HTR-8/SVneo (cell line): Measurements from ENCODE around the gene EIF3K.
"Not testable (repeated sequence)": the region's sequence is repeated elsewhere in the genome, so short reads cannot be mapped to it uniquely, and the experiment has no call there.

Experiments used
- DNase-seq: peaks from one replicate; pipeline ENCODE4 v3.0.0; 2011; ENCODE audit warnings: low spot score, mixed read lengths; ENCODE audit not compliant: insufficient read length
- FAIRE-seq: peaks from 2 replicates; lab custom pipeline; 2011; peaks lifted over from hg19 to GRCh38; lab: Jason Lieb, UNC

The EIF3K gene

GRCh38 chr19:38618590-38619360, at the start of gene EIF3K:
EIF3K (plus strand) TSS chr19:38619188; CDS start chr19:38619269, 81 bp downstream.
- peak; percentile 94 for FAIRE-seq

GRCh38 chr19:38569368-38569983, 49.5 kb upstream of the EIF3K start:
- DNase-seq, result no peak
- FAIRE-seq, result no peak

More at GRCh38 chr19:38618590-38619360, at the start of gene EIF3K:
- DNase-seq, result peak; percentile 99

- DNase-seq (no peak), FAIRE-seq (no peak)
These were observed 47.3 kb upstream of the EIF3K start for GRCh38 chr19:38571682-38572081.

GRCh38 chr19:38577826-38578225, 41.2 kb upstream of the EIF3K start:
- DNase-seq, result no peak
- FAIRE-seq, result no peak

GRCh38 chr19:38579304-38579703, 39.7 kb upstream of the EIF3K start:
- FAIRE-seq, DNase-seq: not testable (repeated sequence)

GRCh38 chr19:38580080-38580479, 38.9 kb upstream of the EIF3K start:
- no peak for DNase-seq
- no peak for FAIRE-seq

- DNase-seq (no peak), FAIRE-seq (no peak)
These were observed 35.6 kb upstream of the EIF3K start for GRCh38 chr19:38583219-38583984.

- no peak for FAIRE-seq
- DNase-seq, result no peak
These were observed 35.0 kb upstream of the EIF3K start for GRCh38 chr19:38583985-38584305.

GRCh38 chr19:38587562-38587961, 31.4 kb upstream of the EIF3K start:
- no peak for DNase-seq
- no peak for FAIRE-seq

GRCh38 chr19:38588041-38588440, 30.9 kb upstream of the EIF3K start:
- no peak for DNase-seq
- FAIRE-seq, result no peak

GRCh38 chr19:38592940-38593339, 26.0 kb upstream of the EIF3K start:
- DNase-seq (no peak), FAIRE-seq (no peak)

GRCh38 chr19:38596057-38596981, 22.7 kb upstream of the EIF3K start:
- no peak for FAIRE-seq
- DNase-seq, result no peak

- DNase-seq (no peak), FAIRE-seq (no peak)
These were observed 21.9 kb upstream of the EIF3K start for GRCh38 chr19:38597075-38597474.

GRCh38 chr19:38599722-38600121, 19.3 kb upstream of the EIF3K start:
- DNase-seq (no peak), FAIRE-seq (no peak)

- not testable (repeated sequence) for DNase-seq, FAIRE-seq
These were observed 16.1 kb upstream of the EIF3K start for GRCh38 chr19:38602856-38603255.

GRCh38 chr19:38606131-38606530, 12.9 kb upstream of the EIF3K start:
- FAIRE-seq (no peak), DNase-seq (no peak)

GRCh38 chr19:38614289-38614688, 4.7 kb upstream of the EIF3K start:
- FAIRE-seq, result no peak

GRCh38 chr19:38615007-38615581, 3.9 kb upstream of the EIF3K start:
- FAIRE-seq, result no peak

More at GRCh38 chr19:38614289-38614688, 4.7 kb upstream of the EIF3K start:
- DNase-seq, result no peak

GRCh38 chr19:38616265-38616664, 2.7 kb upstream of the EIF3K start:
- no peak for FAIRE-seq
- no peak for DNase-seq

More at GRCh38 chr19:38615007-38615581, 3.9 kb upstream of the EIF3K start:
- no peak for DNase-seq
